ENCODE data around the gene RETREG1.

DNA sequence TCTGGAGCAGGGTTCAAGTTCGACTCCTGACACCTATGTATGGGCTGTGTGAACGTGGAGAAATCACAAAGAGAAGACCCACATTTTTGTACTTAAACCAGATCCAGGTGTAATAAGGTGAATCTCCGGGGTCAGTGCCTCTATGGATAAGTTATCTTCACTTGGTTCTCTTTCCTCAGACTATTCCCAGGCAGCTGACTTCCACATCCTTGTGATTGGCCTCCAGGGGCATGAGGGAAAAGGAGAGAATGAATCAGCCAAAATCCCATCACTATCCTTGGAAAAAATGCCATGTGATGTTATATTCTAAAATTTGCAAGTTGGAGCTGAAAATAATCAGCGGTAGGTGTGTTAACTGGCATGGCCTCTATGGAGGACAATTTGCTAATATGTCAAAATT is 188.4 kb downstream of the RETREG1 start:
- TF ChIP-seq, protein P1, sequence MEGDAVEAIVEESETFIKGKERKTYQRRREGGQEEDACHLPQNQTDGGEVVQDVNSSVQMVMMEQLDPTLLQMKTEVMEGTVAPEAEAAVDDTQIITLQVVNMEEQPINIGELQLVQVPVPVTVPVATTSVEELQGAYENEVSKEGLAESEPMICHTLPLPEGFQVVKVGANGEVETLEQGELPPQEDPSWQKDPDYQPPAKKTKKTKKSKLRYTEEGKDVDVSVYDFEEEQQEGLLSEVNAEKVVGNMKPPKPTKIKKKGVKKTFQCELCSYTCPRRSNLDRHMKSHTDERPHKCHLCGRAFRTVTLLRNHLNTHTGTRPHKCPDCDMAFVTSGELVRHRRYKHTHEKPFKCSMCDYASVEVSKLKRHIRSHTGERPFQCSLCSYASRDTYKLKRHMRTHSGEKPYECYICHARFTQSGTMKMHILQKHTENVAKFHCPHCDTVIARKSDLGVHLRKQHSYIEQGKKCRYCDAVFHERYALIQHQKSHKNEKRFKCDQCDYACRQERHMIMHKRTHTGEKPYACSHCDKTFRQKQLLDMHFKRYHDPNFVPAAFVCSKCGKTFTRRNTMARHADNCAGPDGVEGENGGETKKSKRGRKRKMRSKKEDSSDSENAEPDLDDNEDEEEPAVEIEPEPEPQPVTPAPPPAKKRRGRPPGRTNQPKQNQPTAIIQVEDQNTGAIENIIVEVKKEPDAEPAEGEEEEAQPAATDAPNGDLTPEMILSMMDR (tag by site-specific recombination; IDR thresholded peaks at IDR 0.05): no peak
- TF ChIP-seq, protein P2, sequence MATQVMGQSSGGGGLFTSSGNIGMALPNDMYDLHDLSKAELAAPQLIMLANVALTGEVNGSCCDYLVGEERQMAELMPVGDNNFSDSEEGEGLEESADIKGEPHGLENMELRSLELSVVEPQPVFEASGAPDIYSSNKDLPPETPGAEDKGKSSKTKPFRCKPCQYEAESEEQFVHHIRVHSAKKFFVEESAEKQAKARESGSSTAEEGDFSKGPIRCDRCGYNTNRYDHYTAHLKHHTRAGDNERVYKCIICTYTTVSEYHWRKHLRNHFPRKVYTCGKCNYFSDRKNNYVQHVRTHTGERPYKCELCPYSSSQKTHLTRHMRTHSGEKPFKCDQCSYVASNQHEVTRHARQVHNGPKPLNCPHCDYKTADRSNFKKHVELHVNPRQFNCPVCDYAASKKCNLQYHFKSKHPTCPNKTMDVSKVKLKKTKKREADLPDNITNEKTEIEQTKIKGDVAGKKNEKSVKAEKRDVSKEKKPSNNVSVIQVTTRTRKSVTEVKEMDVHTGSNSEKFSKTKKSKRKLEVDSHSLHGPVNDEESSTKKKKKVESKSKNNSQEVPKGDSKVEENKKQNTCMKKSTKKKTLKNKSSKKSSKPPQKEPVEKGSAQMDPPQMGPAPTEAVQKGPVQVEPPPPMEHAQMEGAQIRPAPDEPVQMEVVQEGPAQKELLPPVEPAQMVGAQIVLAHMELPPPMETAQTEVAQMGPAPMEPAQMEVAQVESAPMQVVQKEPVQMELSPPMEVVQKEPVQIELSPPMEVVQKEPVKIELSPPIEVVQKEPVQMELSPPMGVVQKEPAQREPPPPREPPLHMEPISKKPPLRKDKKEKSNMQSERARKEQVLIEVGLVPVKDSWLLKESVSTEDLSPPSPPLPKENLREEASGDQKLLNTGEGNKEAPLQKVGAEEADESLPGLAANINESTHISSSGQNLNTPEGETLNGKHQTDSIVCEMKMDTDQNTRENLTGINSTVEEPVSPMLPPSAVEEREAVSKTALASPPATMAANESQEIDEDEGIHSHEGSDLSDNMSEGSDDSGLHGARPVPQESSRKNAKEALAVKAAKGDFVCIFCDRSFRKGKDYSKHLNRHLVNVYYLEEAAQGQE (tag by site-specific recombination; IDR thresholded peaks at IDR 0.05): no peak
- TF ChIP-seq, protein P3, sequence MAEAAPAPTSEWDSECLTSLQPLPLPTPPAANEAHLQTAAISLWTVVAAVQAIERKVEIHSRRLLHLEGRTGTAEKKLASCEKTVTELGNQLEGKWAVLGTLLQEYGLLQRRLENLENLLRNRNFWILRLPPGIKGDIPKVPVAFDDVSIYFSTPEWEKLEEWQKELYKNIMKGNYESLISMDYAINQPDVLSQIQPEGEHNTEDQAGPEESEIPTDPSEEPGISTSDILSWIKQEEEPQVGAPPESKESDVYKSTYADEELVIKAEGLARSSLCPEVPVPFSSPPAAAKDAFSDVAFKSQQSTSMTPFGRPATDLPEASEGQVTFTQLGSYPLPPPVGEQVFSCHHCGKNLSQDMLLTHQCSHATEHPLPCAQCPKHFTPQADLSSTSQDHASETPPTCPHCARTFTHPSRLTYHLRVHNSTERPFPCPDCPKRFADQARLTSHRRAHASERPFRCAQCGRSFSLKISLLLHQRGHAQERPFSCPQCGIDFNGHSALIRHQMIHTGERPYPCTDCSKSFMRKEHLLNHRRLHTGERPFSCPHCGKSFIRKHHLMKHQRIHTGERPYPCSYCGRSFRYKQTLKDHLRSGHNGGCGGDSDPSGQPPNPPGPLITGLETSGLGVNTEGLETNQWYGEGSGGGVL (tag by site-specific recombination; IDR thresholded peaks at IDR 0.05): no peak
- TF ChIP-seq ZFP37 (tag by site-specific recombination; IDR thresholded peaks at IDR 0.05): no peak
- no peak for TF ChIP-seq ZNF560 (tag by site-specific recombination; IDR thresholded peaks at IDR 0.05; ENCODE audit: borderline replicate concordance)
- TF ChIP-seq REPIN1 (tag by site-specific recombination; IDR thresholded peaks at IDR 0.05; ENCODE audit: low read depth): no peak
- TF ChIP-seq ZNF292 (tag by site-specific recombination; IDR thresholded peaks at IDR 0.05; ENCODE audit: borderline replicate concordance, low read depth): no peak
- TF ChIP-seq, protein P4, sequence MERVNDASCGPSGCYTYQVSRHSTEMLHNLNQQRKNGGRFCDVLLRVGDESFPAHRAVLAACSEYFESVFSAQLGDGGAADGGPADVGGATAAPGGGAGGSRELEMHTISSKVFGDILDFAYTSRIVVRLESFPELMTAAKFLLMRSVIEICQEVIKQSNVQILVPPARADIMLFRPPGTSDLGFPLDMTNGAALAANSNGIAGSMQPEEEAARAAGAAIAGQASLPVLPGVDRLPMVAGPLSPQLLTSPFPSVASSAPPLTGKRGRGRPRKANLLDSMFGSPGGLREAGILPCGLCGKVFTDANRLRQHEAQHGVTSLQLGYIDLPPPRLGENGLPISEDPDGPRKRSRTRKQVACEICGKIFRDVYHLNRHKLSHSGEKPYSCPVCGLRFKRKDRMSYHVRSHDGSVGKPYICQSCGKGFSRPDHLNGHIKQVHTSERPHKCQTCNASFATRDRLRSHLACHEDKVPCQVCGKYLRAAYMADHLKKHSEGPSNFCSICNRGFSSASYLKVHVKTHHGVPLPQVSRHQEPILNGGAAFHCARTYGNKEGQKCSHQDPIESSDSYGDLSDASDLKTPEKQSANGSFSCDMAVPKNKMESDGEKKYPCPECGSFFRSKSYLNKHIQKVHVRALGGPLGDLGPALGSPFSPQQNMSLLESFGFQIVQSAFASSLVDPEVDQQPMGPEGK (tag by site-specific recombination; IDR thresholded peaks at IDR 0.05): no peak
- no peak for TF ChIP-seq ZNF514 (tag by site-specific recombination; IDR thresholded peaks at IDR 0.05)
- TF ChIP-seq, protein P5, sequence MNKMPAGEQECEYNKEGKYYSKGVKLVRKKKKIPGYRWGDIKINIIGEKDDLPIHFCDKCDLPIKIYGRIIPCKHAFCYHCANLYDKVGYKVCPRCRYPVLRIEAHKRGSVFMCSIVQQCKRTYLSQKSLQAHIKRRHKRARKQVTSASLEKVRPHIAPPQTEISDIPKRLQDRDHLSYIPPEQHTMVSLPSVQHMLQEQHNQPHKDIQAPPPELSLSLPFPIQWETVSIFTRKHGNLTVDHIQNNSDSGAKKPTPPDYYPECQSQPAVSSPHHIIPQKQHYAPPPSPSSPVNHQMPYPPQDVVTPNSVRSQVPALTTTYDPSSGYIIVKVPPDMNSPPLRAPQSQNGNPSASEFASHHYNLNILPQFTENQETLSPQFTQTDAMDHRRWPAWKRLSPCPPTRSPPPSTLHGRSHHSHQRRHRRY (tag by site-specific recombination; IDR thresholded peaks at IDR 0.05): no peak
- no peak for TF ChIP-seq ZBTB8A (tag by site-specific recombination; IDR thresholded peaks at IDR 0.05)
- TF ChIP-seq, protein P6, sequence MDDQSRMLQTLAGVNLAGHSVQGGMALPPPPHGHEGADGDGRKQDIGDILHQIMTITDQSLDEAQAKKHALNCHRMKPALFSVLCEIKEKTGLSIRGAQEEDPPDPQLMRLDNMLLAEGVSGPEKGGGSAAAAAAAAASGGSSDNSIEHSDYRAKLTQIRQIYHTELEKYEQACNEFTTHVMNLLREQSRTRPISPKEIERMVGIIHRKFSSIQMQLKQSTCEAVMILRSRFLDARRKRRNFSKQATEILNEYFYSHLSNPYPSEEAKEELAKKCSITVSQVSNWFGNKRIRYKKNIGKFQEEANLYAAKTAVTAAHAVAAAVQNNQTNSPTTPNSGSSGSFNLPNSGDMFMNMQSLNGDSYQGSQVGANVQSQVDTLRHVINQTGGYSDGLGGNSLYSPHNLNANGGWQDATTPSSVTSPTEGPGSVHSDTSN (CRISPR knock-in tag; IDR thresholded peaks at IDR 0.05): no peak
- TF ChIP-seq ZNF223 (tag by site-specific recombination; IDR thresholded peaks at IDR 0.05): no peak
- TF ChIP-seq ZNF660 (tag by site-specific recombination; IDR thresholded peaks at IDR 0.05): no peak
